Hepatic stellate cell (primary cell): ENCODE results near the gene BCL6B.

Source experiments
- DNase-seq: peaks from one replicate; pipeline ENCODE4 v3.0.0; 2011; ENCODE audit warnings: low spot score

Gene BCL6B

DNA sequence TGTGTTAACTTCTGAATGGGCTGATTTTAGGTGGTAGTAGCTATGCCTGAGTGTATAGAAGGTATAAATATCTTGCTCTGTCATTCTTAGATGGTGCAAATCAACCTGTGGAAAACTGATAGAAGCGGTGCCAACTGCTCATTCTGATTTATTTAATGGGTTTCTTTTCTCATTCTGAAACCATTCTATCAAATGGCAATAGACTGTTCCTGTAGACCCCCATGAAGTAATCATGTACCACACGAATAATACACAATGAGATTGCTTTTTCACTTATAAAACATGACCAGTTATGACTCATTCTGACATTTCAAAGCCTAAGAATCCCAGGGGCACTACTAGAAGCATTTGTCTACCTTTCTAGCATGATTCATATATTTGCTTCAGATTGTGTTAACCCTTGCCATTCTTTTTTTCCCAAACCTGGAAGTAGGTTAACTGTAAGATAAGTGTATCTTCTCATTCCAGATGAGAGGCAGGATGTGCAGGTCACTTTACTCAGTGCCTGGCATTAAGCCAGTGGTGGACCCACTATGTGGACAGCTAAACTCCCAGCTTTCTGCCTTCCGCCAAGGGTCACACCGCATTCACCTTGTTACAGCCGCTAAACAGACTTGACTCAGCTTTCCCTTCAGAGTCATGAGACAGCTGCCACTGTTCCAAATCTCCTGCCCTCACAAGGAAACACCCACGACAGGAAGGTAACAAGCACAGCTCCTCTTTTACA is 37.5 kb downstream of the BCL6B start:
- DNase-seq: no peak

DNA sequence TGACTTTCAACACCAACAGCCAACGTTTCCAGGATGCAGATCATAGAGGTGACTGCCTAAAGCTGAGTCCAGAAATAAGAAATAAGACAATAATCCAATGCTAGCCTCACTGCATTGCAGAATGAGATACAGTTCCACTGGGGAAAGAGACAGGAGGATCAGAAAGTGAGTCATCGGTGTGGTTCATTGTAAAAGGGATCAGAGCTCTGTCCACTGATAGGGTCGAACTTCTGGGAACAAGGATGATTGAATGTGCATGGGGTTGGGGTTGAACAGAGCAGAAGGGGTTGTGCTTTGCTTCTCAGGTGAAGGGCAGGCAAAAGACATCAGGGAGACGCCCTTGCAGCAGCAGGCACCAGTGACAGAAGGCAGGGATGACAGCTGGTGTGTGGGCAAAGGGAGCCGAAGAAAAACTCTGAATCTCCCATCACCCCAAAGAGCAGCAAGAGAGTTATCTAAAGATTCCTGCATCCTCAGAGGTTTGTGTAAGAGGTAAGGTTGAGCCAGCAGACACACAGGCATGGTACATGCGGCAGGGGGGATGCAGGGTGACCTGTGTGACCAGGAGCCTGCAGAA is 40.8 kb downstream of the BCL6B start:
- no peak for DNase-seq

- no peak for DNase-seq
Measured at GRCh38 chr17:7064261-7064660, 41.4 kb downstream of the BCL6B start.

- no peak for DNase-seq
Measured at GRCh38 chr17:7067198-7067597, 44.3 kb downstream of the BCL6B start.

DNA sequence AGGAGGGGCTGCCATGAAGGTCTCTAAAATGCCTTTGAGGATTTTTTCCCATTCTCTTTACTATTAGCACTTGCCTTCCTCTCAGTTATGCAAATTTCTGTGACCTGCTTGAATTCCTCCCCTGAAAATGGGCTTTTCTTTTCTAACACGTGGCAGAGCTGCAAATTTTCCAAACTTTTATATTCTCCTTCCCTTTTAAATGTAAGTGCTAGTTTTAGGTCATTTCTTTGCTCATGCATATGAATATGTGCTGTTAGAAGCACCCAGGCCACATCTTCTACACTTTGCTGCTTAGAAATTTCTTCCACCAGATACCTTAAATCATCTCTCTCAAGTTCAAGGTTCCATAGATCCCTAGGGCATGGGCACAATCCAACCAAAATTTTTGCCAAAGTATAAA is 45.4 kb downstream of the BCL6B start:
- no peak for DNase-seq

DNA sequence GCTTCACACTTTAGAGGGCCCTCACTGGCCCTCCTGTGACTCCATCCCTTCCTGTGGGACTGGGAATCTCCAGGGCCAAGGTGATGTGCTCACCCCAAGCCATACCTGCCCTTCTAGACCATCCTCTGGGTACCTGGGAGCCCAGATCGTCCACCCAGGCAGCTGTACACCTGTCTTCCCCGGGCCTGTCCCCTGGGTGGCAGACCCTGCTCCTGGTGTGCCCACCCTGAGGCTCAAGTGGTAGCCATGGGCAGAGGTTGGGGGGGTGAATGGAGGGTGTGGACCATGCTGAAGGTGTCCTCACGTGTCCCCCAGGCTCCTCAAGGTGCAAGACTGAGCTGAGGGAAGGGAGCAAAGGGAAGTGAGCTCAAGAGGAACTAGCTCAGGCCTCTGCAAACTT is 47.9 kb downstream of the BCL6B start:
- no peak for DNase-seq

DNA sequence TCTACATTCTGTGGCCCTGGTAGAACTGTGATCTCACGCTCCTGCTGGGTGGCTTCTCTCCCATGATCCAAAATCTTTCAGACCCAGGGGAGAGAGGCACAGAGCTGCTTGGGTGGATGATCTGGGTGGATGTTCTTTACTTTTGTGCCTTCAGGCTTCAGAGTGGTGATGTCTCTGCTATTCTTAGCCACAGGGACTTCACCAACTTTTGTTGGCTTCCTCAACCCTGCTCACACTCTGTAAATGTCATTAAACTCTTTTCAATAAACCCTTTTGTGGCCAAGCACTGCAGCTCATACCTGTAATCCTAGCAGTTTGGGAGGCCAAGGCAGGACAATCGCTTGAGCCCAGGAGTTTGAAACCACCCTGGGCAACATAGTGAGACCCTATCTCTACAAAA is 49.6 kb downstream of the BCL6B start:
- DNase-seq: no peak

DNA sequence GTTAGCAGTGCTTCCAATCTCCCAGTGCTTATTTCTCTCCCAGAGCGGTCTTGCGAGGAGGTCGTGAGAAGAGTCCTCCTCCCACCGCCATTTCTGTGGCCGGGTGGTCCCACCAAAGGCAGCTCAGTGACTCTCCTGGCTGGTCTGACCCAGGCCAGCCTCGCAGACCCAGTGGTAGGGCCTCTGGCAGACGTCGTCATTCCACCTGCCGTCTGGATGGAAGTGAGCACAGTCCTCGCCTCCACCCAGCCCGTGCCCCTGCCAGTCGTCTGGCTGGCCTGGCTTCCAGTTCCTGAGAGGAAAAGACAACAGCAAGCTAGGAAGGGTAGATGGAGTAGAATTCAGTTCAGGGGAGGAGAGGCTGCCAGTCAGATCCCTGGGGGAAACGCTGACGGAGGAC is 52.1 kb downstream of the BCL6B start:
- DNase-seq: no peak

GRCh38 chr17:7077911-7078546 is 55.2 kb downstream of the BCL6B start:
- no peak for DNase-seq

DNA sequence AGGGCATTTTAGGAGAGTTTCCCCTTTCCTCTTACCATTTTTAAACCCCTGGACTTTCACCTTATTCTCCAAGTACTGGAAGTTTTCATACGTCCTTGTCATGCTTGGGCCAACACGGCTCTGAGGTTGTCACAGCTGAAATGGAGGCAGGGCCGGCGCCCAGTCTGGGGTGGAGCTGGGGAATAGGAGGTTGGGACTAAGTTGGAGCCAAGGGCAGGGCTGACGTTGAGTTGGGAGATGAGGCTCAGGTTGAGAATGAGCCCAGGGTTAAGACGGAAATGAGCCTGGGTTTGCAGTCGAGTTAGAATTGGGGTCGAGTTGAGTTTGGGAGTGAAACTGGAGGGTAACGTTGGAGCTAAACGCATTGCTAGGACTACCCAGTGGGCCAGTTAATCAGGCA is 55.9 kb downstream of the BCL6B start:
- DNase-seq: no peak
